Measurements from ENCODE around the gene PCNT. TPM values are rescaled to one million over a fixed set of nuclear protein-coding genes. Genes with fewer than 3 reads are reported as not detected.
A peak's percentile ranks its signal among the peaks of the same experiment; 100 is the strongest.

PCNT gene
- total and polyA plus RNA-seq, 7 experiments from 2014 or later = 13.7 to 68.2 (median 54.3) TPM

- Histone ChIP-seq H3K27ac (ENCODE audit: low read depth, low read length) (no peak overlapping the region), H3K4me1 (ENCODE audit: control insufficient read depth in 2 of 2, insufficient read depth in 2 of 2, low read length in 2 of 2) (no peaks in the 10 kb centered on the region), H3K27me3 (ENCODE audit: control insufficient read depth in 2 of 2, insufficient read depth in 2 of 2, low read length in 2 of 2) (no peaks in the 10 kb centered on the region), H3K4me3 (ENCODE audit: low read length) (no peak overlapping the region), H3K36me3 (ENCODE audit: control insufficient read depth in 2 of 3, insufficient read depth in 3 of 3, low read length in 3 of 3) (peaks cover 0 to 56% (median 0%) of the 10 kb centered on the region in 3 experiments), H3K9me3 (ENCODE audit: control insufficient read depth in 2 of 3, low read length in 3 of 3) (no peaks in the 10 kb centered on the region)
- no peak for DNase-seq
- Mint-ChIP-seq H3K4me3 (no peak overlapping the region), H3K36me3 (peaks cover 12 to 62% (median 26%) of the 10 kb centered on the region in 5 donors), H3K27me3 (no peaks in the 10 kb centered on the region), H3K27ac (no peak overlapping the region), H3K4me1 (peaks cover 0 to 15% (median 3%) of the 10 kb centered on the region in 7 donors), H3K9me3 (no peaks in the 10 kb centered on the region)
- ChIA-PET POLR2A (no interaction called here), CTCF (no interaction called here)
- intact Hi-C loops (cut with micrococcal nuclease) = no loop called here
- no peak for ATAC-seq
Observed at GRCh38 chr21:46361935-46362334, 38.0 kb downstream of the PCNT start.

GRCh38 chr21:46362946-46363345 is 39.0 kb downstream of the PCNT start:
- Histone ChIP-seq H3K27ac (ENCODE audit: low read depth, low read length) (no peak overlapping the region), H3K27me3 (ENCODE audit: control insufficient read depth in 2 of 2, insufficient read depth in 2 of 2, low read length in 2 of 2) (no peaks in the 10 kb centered on the region), H3K9me3 (ENCODE audit: control insufficient read depth in 2 of 3, low read length in 3 of 3) (no peaks in the 10 kb centered on the region), H3K36me3 (ENCODE audit: control insufficient read depth in 2 of 3, insufficient read depth in 3 of 3, low read length in 3 of 3) (peaks cover 0 to 53% (median 0%) of the 10 kb centered on the region in 3 experiments), H3K4me3 (ENCODE audit: low read length) (no peak overlapping the region), H3K4me1 (ENCODE audit: control insufficient read depth in 2 of 2, insufficient read depth in 2 of 2, low read length in 2 of 2) (peaks cover 0 to 5% of the 10 kb centered on the region in 2 donors)
- ATAC-seq (no peak), DNase-seq (no peak)
- Mint-ChIP-seq H3K36me3 (peaks cover 12 to 54% (median 23%) of the 10 kb centered on the region in 5 donors), H3K4me1 (peaks cover 0 to 15% (median 7%) of the 10 kb centered on the region in 7 donors), H3K27ac (no peak overlapping the region), H3K9me3 (no peaks in the 10 kb centered on the region), H3K27me3 (no peaks in the 10 kb centered on the region), H3K4me3 (no peak overlapping the region)
- ChIA-PET CTCF (no interaction called here), POLR2A (no interaction called here)
- intact Hi-C loops (cut with micrococcal nuclease) = no loop called here

GRCh38 chr21:46363698-46364097 is 39.7 kb downstream of the PCNT start:
- peaks cover 0 to 48% (median 0%) of the 10 kb centered on the region in 3 experiments for H3K36me3 ChIP-seq (ENCODE audit: control insufficient read depth in 2 of 3, insufficient read depth in 3 of 3, low read length in 3 of 3)
- no peaks in the 10 kb centered on the region for H3K9me3 ChIP-seq (ENCODE audit: control insufficient read depth in 2 of 3, low read length in 3 of 3)
- Mint-ChIP-seq H3K4me3 (no peak overlapping the region), H3K27me3 (no peaks in the 10 kb centered on the region), H3K4me1 (peaks cover 4 to 20% (median 11%) of the 10 kb centered on the region in 7 donors), H3K36me3 (peaks cover 12 to 48% (median 18%) of the 10 kb centered on the region in 5 donors), H3K27ac (no peak overlapping the region), H3K9me3 (no peaks in the 10 kb centered on the region)
- H3K4me3 ChIP-seq (ENCODE audit: low read length) = no peak overlapping the region
- ATAC-seq (no peak), DNase-seq (no peak)
- peaks cover 5 to 12% of the 10 kb centered on the region in 2 donors for H3K4me1 ChIP-seq (ENCODE audit: control insufficient read depth in 2 of 2, insufficient read depth in 2 of 2, low read length in 2 of 2)
- H3K27ac ChIP-seq (ENCODE audit: low read depth, low read length) = no peak overlapping the region
- CTCF ChIA-PET = interaction anchor here (0.6 kb wide), 1 partner anchor 12 kb away, joined by 3 read pairs; no protein-coding TSS in a partner anchor
- intact Hi-C loops (cut with micrococcal nuclease) = no loop called here
- no peaks in the 10 kb centered on the region for H3K27me3 ChIP-seq (ENCODE audit: control insufficient read depth in 2 of 2, insufficient read depth in 2 of 2, low read length in 2 of 2)
- POLR2A ChIA-PET = interaction anchor here (0.5 kb wide), 1 partner anchor 35 kb away, joined by 3 read pairs; no protein-coding TSS in a partner anchor

GRCh38 chr21:46366091-46366490 is 42.1 kb downstream of the PCNT start:
- no peak overlapping the region for H3K4me3 ChIP-seq (ENCODE audit: low read length)
- H3K36me3 Mint-ChIP-seq = peaks cover 12 to 40% (median 19%) of the 10 kb centered on the region in 5 donors
- intact Hi-C loops (cut with micrococcal nuclease) = no loop called here
- peaks cover 0 to 48% (median 0%) of the 10 kb centered on the region in 3 experiments for H3K36me3 ChIP-seq (ENCODE audit: control insufficient read depth in 2 of 3, insufficient read depth in 3 of 3, low read length in 3 of 3)
- H3K4me1 ChIP-seq (ENCODE audit: control insufficient read depth in 2 of 2, insufficient read depth in 2 of 2, low read length in 2 of 2) = peaks cover 7 to 21% of the 10 kb centered on the region in 2 donors
- ATAC-seq (no peak), DNase-seq (no peak)
- POLR2A ChIA-PET = no interaction called here
- no peaks in the 10 kb centered on the region for H3K9me3 Mint-ChIP-seq
- CTCF ChIA-PET = no interaction called here
- no peak overlapping the region for H3K27ac ChIP-seq (ENCODE audit: low read depth, low read length)
- H3K4me1 Mint-ChIP-seq = peaks cover 14 to 31% (median 23%) of the 10 kb centered on the region in 7 donors
- H3K27ac Mint-ChIP-seq = no peak overlapping the region
- no peaks in the 10 kb centered on the region for H3K27me3 ChIP-seq (ENCODE audit: control insufficient read depth in 2 of 2, insufficient read depth in 2 of 2, low read length in 2 of 2)
- no peaks in the 10 kb centered on the region for H3K27me3 Mint-ChIP-seq
- H3K9me3 ChIP-seq (ENCODE audit: control insufficient read depth in 2 of 3, low read length in 3 of 3) = no peaks in the 10 kb centered on the region
- H3K4me3 Mint-ChIP-seq = no peak overlapping the region

GRCh38 chr21:46366561-46366960 is 42.6 kb downstream of the PCNT start:
- Histone ChIP-seq H3K27me3 (ENCODE audit: control insufficient read depth in 2 of 2, insufficient read depth in 2 of 2, low read length in 2 of 2) (no peaks in the 10 kb centered on the region), H3K4me1 (ENCODE audit: control insufficient read depth in 2 of 2, insufficient read depth in 2 of 2, low read length in 2 of 2) (peaks cover 7 to 21% of the 10 kb centered on the region in 2 donors), H3K36me3 (ENCODE audit: control insufficient read depth in 2 of 3, insufficient read depth in 3 of 3, low read length in 3 of 3) (peaks cover 0 to 48% (median 0%) of the 10 kb centered on the region in 3 experiments), H3K4me3 (ENCODE audit: low read length) (no peak overlapping the region), H3K9me3 (ENCODE audit: control insufficient read depth in 2 of 3, low read length in 3 of 3) (no peaks in the 10 kb centered on the region), H3K27ac (ENCODE audit: low read depth, low read length) (no peak overlapping the region)
- DNase-seq (no peak), ATAC-seq (no peak)
- CTCF ChIA-PET = no interaction called here
- POLR2A ChIA-PET = no interaction called here
- no peaks in the 10 kb centered on the region for H3K27me3 Mint-ChIP-seq
- intact Hi-C loops (cut with micrococcal nuclease) = no loop called here
- H3K27ac Mint-ChIP-seq = no peak overlapping the region
- peaks cover 9 to 37% (median 17%) of the 10 kb centered on the region in 5 donors for H3K36me3 Mint-ChIP-seq
- H3K4me1 Mint-ChIP-seq = peaks cover 14 to 30% (median 23%) of the 10 kb centered on the region in 7 donors
- H3K9me3 Mint-ChIP-seq = no peaks in the 10 kb centered on the region
- peak overlapping the region in 1 of 10 donors; percentile 39 for H3K4me3 Mint-ChIP-seq

- Histone ChIP-seq H3K36me3 (ENCODE audit: control insufficient read depth in 2 of 3, insufficient read depth in 3 of 3, low read length in 3 of 3) (peaks cover 0 to 44% (median 0%) of the 10 kb centered on the region in 3 experiments), H3K4me3 (ENCODE audit: low read length) (no peak overlapping the region), H3K4me1 (ENCODE audit: control insufficient read depth in 2 of 2, insufficient read depth in 2 of 2, low read length in 2 of 2) (peaks cover 7 to 21% of the 10 kb centered on the region in 2 donors), H3K9me3 (ENCODE audit: control insufficient read depth in 2 of 3, low read length in 3 of 3) (no peaks in the 10 kb centered on the region), H3K27me3 (ENCODE audit: control insufficient read depth in 2 of 2, insufficient read depth in 2 of 2, low read length in 2 of 2) (no peaks in the 10 kb centered on the region), H3K27ac (ENCODE audit: low read depth, low read length) (no peak overlapping the region)
- peaks cover 5 to 37% (median 13%) of the 10 kb centered on the region in 5 donors for H3K36me3 Mint-ChIP-seq
- POLR2A ChIA-PET = no interaction called here
- no peaks in the 10 kb centered on the region for H3K27me3 Mint-ChIP-seq
- CTCF ChIA-PET = no interaction called here
- no peak overlapping the region for H3K27ac Mint-ChIP-seq
- intact Hi-C loops (cut with micrococcal nuclease) = no loop called here
- no peak for ATAC-seq
- no peak for DNase-seq
- peaks cover 0 to 1% (median 0%) of the 10 kb centered on the region in 11 donors for H3K9me3 Mint-ChIP-seq
- H3K4me1 Mint-ChIP-seq = peaks cover 14 to 29% (median 22%) of the 10 kb centered on the region in 7 donors
- peak overlapping the region in 1 of 10 donors; percentile 39 for H3K4me3 Mint-ChIP-seq
Observed at GRCh38 chr21:46366966-46367365, 43.0 kb downstream of the PCNT start.

All from naive thymus-derived CD4-positive, alpha-beta T cell (primary cell).